NCI-H748 treated with DMSO at 0.1 percent for 48 hours (cell line): Measurements from ENCODE around the gene C5.

Experiments used
- DNase-seq: peaks from one replicate; lab custom pipeline; 2025; lab: John Stamatoyannopoulos, UW

The C5 gene

DNA sequence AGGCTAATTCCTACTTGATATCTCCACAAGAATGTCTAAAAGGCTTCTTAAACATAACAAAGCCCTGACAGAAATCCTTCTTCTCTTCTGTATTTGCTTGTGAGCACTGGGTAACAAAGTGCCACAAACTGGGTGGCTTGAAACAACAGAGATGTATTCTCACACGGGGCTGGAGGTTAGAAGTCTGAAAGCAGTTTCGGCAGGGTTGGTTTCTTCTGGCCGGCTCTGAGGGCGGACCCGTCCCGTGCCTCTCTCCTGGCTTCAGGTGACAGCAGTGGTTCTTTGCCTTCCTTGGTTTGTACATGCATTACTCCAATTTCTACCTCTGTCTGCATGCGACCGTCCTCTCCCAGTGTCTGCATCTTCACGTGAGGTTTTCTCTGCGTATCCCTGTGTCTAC, 109.5 kb downstream of the C5 start:
- no peak for DNase-seq

DNA sequence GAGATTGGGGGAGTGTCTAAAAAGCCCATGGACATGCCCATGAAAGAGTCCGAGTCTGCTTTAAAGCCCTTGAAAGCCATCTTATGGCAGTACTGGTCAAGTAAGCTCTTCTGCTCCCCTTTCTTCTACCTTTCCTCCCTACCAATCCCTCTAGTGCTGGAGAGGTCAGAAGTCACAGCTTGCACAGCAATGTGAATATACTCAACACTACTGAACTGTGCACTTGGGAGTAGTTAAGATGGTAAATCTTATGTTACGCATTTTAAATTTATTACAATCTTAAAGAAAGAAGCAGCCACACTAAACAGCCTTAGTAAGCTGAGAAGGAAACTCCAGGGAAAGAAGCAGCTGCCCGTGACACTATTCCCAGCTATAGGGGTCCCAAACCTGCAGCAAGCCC, 111.2 kb downstream of the C5 start:
- DNase-seq = no peak

- no peak for DNase-seq
Measured at GRCh38 chr9:120937596-120937995, 112.5 kb downstream of the C5 start.

DNA sequence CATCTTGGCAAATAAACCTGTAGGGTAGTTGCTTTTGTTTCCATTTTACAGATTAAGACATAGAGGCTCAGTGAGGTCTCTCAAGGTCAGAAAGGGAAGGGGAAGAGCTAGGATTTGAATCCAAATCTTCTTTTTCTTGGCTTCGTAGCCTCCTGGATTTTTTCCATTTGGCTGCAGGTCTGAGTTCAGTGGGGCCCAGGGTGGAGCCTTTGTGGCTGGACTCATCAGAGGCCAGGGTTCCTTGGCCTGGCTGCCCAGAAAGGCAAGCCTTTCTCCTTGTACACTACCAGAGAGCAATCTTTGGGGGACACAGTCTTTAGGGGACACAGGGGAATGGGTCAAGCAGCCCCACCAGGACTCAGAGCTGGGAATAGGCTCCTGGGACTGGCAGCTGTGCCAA, 112.9 kb downstream of the C5 start:
- no peak for DNase-seq

- no peak for DNase-seq
Measured at GRCh38 chr9:120936764-120937122, 113.3 kb downstream of the C5 start.

DNA sequence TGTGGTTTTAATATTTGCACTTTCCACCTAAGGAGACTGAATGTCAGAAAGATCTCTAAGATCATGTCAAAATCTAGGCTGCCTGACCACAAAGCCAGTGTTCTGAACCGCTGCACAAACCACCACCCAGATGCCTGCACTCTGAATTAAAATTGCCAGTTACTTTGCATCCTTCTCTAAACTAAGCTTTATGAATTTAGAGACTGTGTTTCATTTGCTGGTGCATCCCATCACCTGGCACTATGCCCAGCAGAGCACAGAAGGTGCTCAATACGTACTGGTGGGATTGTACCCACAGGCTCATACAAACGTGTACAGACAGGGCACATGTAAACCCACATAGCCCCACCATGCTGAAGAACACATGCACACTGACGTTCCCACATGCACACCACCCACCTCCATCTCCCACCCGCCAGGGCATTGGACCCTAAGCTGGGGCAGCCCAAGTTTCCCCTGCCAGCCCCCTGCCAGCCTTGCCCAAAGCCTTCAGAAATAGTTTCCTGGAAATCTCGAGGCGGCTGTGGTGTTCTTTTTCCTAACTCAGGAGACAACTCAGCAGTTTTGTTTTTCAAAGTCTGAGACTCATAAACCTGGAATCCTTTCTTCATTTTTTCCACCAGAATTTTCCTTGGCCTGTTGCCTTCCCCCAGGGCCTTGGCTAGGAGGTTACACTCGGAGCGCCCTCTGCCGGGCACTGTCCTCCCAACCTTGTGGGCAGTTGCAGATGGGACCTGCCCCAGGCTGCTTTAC, 113.9 kb downstream of the C5 start:
- peak; percentile 63 for DNase-seq

DNA sequence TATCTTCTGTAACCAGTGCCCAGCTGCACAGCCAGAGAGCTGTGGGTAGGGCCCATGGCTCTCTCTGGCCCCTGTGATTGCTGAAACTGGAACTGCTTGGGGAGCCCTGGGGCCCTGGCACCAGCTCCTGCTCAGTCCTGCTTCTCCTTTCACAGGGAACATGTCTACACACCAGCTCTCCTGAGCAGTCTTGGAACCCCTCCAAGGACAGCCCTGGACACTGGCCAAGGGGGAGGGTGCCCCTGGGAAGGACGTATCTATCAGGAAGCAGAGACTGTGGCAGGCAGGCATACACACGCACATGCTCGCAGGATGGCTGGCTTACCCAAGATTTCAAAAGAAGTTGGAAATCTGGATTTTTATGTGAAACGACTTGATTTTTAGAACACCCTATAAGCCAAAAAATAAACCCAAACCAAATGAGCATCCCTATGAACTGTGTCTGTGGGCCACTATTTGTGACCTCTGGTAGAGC, 114.7 kb downstream of the C5 start:
- no peak for DNase-seq

DNA sequence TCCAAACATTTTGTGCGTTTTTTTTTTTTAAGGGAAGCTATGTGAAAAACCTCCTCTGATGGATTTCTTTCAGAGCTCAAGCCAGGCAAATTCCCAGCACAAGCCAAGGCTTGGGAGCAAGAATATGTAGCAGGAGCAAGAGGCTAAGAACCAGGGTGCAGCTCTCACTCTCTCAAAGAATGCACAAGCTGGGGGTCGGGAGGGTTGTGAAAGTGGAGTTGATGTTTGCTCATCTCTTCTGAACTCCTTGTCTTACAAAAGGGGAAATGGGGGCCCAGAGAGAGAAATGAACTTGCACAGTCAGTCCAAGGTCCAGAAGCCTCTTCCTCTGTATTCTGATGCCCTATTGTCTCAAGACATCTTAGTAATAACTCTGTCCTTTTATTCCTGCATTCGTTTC, 115.8 kb downstream of the C5 start:
- DNase-seq = no peak

GRCh38 chr9:120933310-120934055, 116.6 kb downstream of the C5 start:
- no peak for DNase-seq

DNA sequence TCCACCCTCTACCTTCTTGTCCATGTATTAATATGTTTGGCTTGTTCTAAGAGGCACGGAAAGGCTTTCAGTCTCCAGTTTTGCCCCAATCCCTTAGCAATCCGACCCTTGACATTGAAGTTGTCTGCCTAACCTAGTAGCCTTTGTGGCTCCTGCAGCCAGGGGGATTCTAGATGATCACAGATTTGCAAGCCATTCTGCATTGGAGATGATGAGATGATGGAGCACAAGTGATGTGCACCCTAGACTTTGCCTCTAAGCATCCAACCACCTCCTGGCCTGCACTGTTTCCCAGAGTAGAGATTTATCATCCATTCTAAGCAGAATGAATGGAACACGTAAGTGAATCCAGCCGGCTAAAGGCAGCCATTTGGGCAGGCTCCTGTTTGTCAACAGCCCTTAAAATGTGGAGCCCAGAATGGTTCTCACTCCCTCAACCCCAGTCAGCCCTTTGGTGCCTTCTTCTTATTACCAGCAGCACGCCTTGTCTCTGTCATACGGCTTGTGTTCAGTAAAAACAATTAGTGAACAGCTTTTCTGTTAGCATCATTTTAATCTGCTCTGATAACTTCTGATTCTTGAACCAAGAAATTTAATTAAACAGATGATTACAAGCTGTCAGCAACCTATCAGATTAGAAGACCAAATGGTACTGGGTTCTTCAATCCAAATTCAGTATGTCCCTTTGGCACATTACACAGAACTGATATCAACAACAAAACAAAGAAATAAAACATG, 117.8 kb downstream of the C5 start:
- no peak for DNase-seq

DNA sequence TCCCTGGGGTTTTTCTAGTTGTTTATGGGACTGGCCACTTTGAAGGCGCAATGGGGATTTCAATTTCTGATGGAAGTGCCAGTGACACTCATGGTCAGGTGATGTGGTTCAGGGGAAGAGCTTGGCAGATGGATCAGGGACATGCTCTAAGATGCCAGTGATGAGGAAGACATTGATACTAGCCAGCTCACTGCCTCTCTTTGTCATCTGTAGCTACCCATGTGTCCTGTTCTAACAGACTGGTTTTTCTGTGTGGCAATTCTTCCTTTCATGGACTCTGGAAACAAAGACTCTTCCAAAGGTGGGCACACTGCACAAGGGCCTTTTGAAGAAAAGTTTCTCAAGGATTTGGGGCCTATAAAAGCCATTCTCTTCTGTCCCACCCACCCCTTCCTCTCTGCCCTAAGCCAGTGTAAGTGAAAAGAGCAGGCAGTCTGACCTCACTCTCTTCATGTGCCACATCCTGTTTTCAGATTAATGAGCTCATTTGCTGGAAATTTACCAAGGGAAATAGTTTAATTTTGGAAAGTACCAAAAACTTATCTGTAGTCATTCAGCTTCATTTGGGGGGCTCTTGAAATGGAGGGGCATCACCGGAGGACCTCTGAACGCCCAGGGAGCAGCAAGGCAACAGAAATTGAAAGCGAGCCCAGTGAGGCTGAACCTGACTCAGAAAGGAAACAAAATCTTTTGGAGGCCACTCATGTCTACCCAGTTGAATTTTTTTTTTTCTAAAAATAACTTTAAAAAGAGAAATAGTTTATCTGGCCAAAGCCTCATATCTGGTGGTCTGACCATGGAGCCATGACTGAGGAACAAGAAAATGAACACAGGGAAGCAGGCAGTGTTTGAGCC, 118.6 kb downstream of the C5 start:
- no peak for DNase-seq

- DNase-seq = no peak
Measured at GRCh38 chr9:120929229-120929791, 120.8 kb downstream of the C5 start.

DNA sequence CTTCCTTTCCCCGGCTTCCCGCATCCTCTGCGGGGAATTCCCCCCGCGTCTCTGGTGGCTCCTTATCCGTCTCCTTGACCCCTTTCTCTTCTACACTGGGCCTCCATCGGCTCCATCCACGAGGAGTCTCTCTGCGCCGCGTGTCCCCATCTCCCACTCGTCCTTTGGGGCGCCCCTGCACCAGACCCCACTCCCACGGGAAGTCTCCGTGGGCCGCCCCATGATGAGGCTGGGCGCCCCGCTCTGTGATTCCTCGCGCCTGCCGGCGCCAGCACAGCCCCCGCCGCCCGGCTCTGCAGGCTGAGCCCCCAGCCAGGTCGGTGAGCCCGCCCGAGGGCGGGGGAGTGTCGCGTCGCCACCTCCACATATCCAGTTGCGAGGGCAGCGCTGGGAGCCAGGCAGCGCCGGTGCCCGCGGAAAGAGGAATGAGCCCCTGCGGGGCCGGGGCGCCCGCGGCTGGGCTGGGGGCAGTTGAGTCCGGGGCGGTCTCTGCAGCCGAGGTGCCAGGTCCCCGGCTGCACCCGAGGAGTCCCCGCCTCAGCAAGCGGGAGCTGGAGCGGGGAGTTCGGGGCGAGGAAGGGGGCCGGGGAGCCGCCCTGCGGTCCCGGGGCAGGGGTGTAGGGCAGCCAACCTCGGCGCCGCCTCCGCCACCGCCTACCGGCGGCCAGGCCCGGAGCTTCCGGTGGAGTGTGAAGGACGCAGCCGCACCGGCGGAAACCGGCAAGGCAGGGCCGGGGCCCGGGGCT, 121.4 kb downstream of the C5 start:
- peak; percentile 26 for DNase-seq

DNA sequence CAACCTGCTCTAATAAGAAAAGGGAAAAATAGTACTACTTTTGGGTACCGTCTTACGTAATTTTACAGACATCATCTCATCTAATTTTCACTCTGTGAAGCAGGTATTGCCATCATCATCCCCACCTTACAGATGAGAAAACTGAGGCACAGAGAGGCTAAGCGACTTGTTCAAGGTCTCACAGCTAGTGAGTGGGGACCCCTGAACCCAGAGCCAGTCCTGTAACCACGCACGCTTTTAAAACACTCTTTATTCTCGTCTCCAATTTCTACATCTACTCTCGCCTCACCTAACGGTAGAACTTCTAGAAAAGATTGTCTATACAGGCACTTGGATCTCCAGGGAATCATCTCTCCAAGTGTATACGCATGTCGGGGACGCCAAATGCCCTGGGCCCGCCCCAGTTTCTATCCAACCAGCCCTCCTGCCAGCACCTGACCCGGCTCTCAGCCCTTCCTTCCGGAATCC, 122.0 kb downstream of the C5 start:
- DNase-seq = no peak

- no peak for DNase-seq
Measured at GRCh38 chr9:120927269-120928014, 122.6 kb downstream of the C5 start.

- no peak for DNase-seq
Measured at GRCh38 chr9:120926397-120926928, 123.6 kb downstream of the C5 start, which contains the start of gene TRAF1. Gene TRAF1 (minus strand): TSS chr9:120926796. CDS start chr9:120926075, 721 bp downstream.

GRCh38 chr9:120925535-120926396, 124.3 kb downstream of the C5 start:
- DNase-seq = no peak

- DNase-seq = no peak
Measured at GRCh38 chr9:120924698-120925534, 125.2 kb downstream of the C5 start.
